ENCODE results near the gene C19orf44. TPM values are rescaled to one million over a fixed set of nuclear protein-coding genes. Genes with fewer than 3 reads are reported as not detected.
A peak's percentile ranks its signal among the peaks of the same experiment; 100 is the strongest.

C19orf44 gene
- total RNA-seq, 3 donors from 2014 or later (not counting 1 experiment from before 2014, with no cell fraction given), result 1.2 to 2.8 (median 1.4) TPM

DNA sequence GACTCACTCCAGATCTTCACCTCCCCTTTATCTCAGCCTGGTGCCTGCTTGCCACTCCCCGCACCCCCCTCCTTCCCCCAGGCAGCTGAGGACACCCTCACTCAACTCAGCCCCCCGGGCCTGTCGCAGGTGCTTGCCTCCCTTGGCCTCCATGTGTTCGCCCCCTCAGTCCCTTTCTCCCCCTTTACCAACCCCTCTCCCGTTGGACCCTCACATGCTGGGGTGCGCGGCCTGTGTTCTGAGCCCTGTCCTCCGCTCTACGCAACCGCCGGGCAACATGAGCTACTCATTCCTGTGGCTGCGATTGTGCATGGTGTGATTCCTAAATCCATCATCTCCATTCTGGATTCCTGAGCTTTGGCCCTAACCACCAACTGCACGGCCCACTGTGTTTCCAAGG, 40.9 kb downstream of the C19orf44 start:
- Histone ChIP-seq H3K4me1 (ENCODE audit: control insufficient read depth, insufficient read depth, low read length) (peaks cover 25% of the 10 kb centered on the region), H3K27me3 (ENCODE audit: control insufficient read depth, insufficient read depth, low read length) (no peaks in the 10 kb centered on the region), H3K9me3 (ENCODE audit: control insufficient read depth, insufficient read depth, low read length) (no peaks in the 10 kb centered on the region), H3K27ac (ENCODE audit: low read length) (no peak overlapping the region), H3K4me3 (ENCODE audit: low read length) (no peak overlapping the region), H3K36me3 (ENCODE audit: control insufficient read depth, insufficient read depth, low read length) (peaks cover 43% of the 10 kb centered on the region)
- H3K27ac Mint-ChIP-seq, result peak overlapping the region in 1 of 2 donors; percentile 21
- TF ChIP-seq, protein P1, sequence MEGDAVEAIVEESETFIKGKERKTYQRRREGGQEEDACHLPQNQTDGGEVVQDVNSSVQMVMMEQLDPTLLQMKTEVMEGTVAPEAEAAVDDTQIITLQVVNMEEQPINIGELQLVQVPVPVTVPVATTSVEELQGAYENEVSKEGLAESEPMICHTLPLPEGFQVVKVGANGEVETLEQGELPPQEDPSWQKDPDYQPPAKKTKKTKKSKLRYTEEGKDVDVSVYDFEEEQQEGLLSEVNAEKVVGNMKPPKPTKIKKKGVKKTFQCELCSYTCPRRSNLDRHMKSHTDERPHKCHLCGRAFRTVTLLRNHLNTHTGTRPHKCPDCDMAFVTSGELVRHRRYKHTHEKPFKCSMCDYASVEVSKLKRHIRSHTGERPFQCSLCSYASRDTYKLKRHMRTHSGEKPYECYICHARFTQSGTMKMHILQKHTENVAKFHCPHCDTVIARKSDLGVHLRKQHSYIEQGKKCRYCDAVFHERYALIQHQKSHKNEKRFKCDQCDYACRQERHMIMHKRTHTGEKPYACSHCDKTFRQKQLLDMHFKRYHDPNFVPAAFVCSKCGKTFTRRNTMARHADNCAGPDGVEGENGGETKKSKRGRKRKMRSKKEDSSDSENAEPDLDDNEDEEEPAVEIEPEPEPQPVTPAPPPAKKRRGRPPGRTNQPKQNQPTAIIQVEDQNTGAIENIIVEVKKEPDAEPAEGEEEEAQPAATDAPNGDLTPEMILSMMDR (IDR thresholded peaks at IDR 0.05), result no peak
- no peak for ATAC-seq
- peaks cover 34 to 52% of the 10 kb centered on the region in 2 donors for H3K4me1 Mint-ChIP-seq
- intact Hi-C loops (cut with micrococcal nuclease), result no loop called here
- no peaks in the 10 kb centered on the region for H3K27me3 Mint-ChIP-seq (ENCODE audit: low read depth in 2 of 2)
- no peak for DNase-seq
- WGBS (ENCODE audit: insufficient coverage), result 97% methylated on average over 13 of the region's 13 CpGs
- H3K9me3 Mint-ChIP-seq, result no peaks in the 10 kb centered on the region
- H3K36me3 Mint-ChIP-seq, result no peaks in the 10 kb centered on the region
- no peak overlapping the region for H3K4me3 Mint-ChIP-seq

DNA sequence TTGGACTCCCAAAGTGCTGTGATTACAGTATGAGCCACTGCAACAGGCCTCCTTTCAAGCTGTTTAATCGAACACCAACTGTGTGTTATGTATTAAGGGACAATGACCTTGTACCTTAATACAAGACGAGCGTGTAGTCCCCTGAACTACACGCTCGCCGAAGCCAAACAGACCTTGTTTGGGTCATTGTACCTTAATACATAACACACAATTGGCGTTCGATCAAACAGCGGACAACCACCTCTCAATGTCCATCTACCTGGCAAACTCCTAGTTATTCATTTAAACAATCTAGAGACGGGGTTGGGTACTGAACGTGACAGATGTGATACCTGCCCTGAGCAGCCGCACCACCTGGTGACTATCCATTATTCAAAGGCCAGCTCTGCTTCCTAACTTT, 44.8 kb downstream of the C19orf44 start:
- no peaks in the 10 kb centered on the region for H3K36me3 Mint-ChIP-seq
- H3K9me3 Mint-ChIP-seq, result no peaks in the 10 kb centered on the region
- Histone ChIP-seq H3K9me3 (ENCODE audit: control insufficient read depth, insufficient read depth, low read length) (no peaks in the 10 kb centered on the region), H3K27ac (ENCODE audit: low read length) (no peak overlapping the region), H3K36me3 (ENCODE audit: control insufficient read depth, insufficient read depth, low read length) (peaks cover 16% of the 10 kb centered on the region), H3K4me3 (ENCODE audit: low read length) (peak overlapping the region; percentile 94), H3K27me3 (ENCODE audit: control insufficient read depth, insufficient read depth, low read length) (no peaks in the 10 kb centered on the region), H3K4me1 (ENCODE audit: control insufficient read depth, insufficient read depth, low read length) (peaks cover 42% of the 10 kb centered on the region)
- TF ChIP-seq, protein P1 (IDR thresholded peaks at IDR 0.05), result no peak
- peak overlapping the region; percentile 76 to 86 for H3K27ac Mint-ChIP-seq
- intact Hi-C loops (cut with micrococcal nuclease), result no loop called here
- ATAC-seq, result no peak
- WGBS (ENCODE audit: insufficient coverage), result 93% methylated on average over 12 of the region's 12 CpGs
- H3K4me3 Mint-ChIP-seq, result peak overlapping the region; percentile 94
- H3K4me1 Mint-ChIP-seq, result peaks cover 49 to 62% of the 10 kb centered on the region in 2 donors
- no peaks in the 10 kb centered on the region for H3K27me3 Mint-ChIP-seq (ENCODE audit: low read depth in 2 of 2)
- DNase-seq, result no peak

DNA sequence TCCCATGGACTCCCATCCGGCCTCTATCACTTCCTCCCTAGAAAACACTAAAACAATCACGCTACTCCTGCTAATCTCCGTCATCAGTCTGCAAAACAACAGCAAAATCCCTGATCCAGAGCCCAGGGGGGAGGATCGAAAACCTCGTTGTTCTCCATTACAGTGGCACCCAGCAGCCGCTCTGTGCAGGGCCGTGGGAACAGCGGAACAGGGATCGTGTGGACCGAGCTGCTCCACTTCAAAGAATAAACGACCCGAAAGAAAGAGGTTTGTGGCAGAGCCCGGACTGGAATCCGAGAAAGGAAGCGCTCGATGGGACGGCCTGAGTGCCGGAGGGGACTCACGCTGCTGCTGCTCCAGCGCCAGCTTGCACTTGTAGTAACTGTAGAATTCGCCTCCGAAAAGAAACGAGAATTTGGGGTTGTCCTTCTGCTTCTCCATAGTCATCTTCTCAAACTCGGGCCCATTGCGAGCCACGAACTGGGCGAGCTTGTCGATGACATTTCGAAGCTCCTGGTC, 45.4 kb downstream of the C19orf44 start:
- 2% methylated on average over 29 of the region's 29 CpGs for WGBS (ENCODE audit: insufficient coverage)
- Histone ChIP-seq H3K4me1 (ENCODE audit: control insufficient read depth, insufficient read depth, low read length) (peaks cover 42% of the 10 kb centered on the region), H3K27ac (ENCODE audit: low read length) (peak overlapping the region; percentile 71), H3K9me3 (ENCODE audit: control insufficient read depth, insufficient read depth, low read length) (no peaks in the 10 kb centered on the region), H3K4me3 (ENCODE audit: low read length) (peak overlapping the region; percentile 94), H3K27me3 (ENCODE audit: control insufficient read depth, insufficient read depth, low read length) (no peaks in the 10 kb centered on the region), H3K36me3 (ENCODE audit: control insufficient read depth, insufficient read depth, low read length) (peaks cover 13% of the 10 kb centered on the region)
- no peaks in the 10 kb centered on the region for H3K36me3 Mint-ChIP-seq
- peak overlapping the region; percentile 94 for H3K4me3 Mint-ChIP-seq
- intact Hi-C loops (cut with micrococcal nuclease), result loop anchor here (1.0 to 2.0 kb wide), 5 partner anchors 31 to 118 kb away; partner anchors contain the start of genes C19orf44, CALR3, MED26 and SLC35E1
- H3K27me3 Mint-ChIP-seq (ENCODE audit: low read depth in 2 of 2), result no peaks in the 10 kb centered on the region
- peaks cover 49 to 58% of the 10 kb centered on the region in 2 donors for H3K4me1 Mint-ChIP-seq
- no peaks in the 10 kb centered on the region for H3K9me3 Mint-ChIP-seq
- H3K27ac Mint-ChIP-seq, result peak overlapping the region; percentile 76 to 86
- DNase-seq (peak in 1 of 2 donors; percentile 47), ATAC-seq (peak in 2 of 3 donors; percentile 1 to 2)
- TF ChIP-seq, protein P1 (IDR thresholded peaks at IDR 0.05), result no peak
